GM23338 (cell line): ENCODE data around the gene FAT1. TPM values are rescaled to one million over a fixed set of nuclear protein-coding genes. Genes with fewer than 3 reads are reported as not detected.

ENCODE experiments used
- ATAC-seq: fragments of 200-7000 bp; cut with Tn5 transposase; 3 replicates; pipeline ENCODE4 v1.9.1; 2020
- DNase-seq: peaks from one replicate; pipeline ENCODE4 v3.0.0-alpha.2; 2015; ENCODE audit warnings: low spot score
- H2AFZ ChIP-seq: fragments of 200-600 bp; sonication (generic); 2 replicates; pipeline ENCODE4 v1.8.0; 2016; ENCODE audit warnings: antibody characterized with exemption, mild to moderate bottlenecking, moderate library complexity
- H3F3A ChIP-seq: fragments of 200-600 bp; sonication (generic); replicated peaks from 2 replicates; pipeline ENCODE4 v1.8.0; 2017; ENCODE audit warnings: antibody characterized with exemption, mixed run types, low read depth
- H3K27ac ChIP-seq: fragments of 200-600 bp; sonication (generic); 2 replicates; pipeline ENCODE4 v1.6.1; 2016; ENCODE audit warnings: low read depth
- H3K27me3 ChIP-seq: fragments of 200-600 bp; sonication (generic); 2 replicates; pipeline ENCODE4 v1.8.0; 2016; ENCODE audit warnings: mild to moderate bottlenecking, mixed run types, moderate library complexity; ENCODE audit not compliant: insufficient read depth
- H3K36me3 ChIP-seq: fragments of 200-600 bp; sonication (generic); 2 replicates; pipeline ENCODE4 v1.8.0; 2016; ENCODE audit warnings: mild to moderate bottlenecking; ENCODE audit not compliant: insufficient read depth
- H3K4me1 ChIP-seq: fragments of 200-600 bp; sonication (generic); 2 replicates; pipeline ENCODE4 v1.8.0; 2016; ENCODE audit warnings: mild to moderate bottlenecking, moderate library complexity; ENCODE audit not compliant: insufficient read depth
- H3K4me2 ChIP-seq: fragments of 200-600 bp; sonication (generic); 2 replicates; pipeline ENCODE4 v1.7.1; 2017; ENCODE audit warnings: mixed run types
- H3K4me3 ChIP-seq: fragments of 200-600 bp; sonication (generic); 2 replicates; pipeline ENCODE4 v1.6.1; 2016; ENCODE audit warnings: mixed run types
- H3K79me2 ChIP-seq: fragments of 200-600 bp; sonication (generic); replicated peaks from 2 replicates; pipeline ENCODE4 v1.8.0; 2017; ENCODE audit warnings: mild to moderate bottlenecking; ENCODE audit not compliant: insufficient read depth
- H3K9me2 ChIP-seq: fragments of 200-600 bp; sonication (generic); 2 replicates; pipeline ENCODE4 v1.8.0; 2017; ENCODE audit not compliant: insufficient read depth
- H4K20me1 ChIP-seq: fragments of 200-600 bp; sonication (generic); replicated peaks from 2 replicates; pipeline ENCODE4 v1.8.0; 2017; ENCODE audit warnings: mild to moderate bottlenecking; ENCODE audit not compliant: insufficient read depth
- H3K27ac Mint-ChIP-seq: 2 replicates; pipeline ENCODE4 v1.8.0; 2020; ENCODE audit warnings: inconsistent platforms, mild to moderate bottlenecking, moderate library complexity, mixed read lengths
- H3K27me3 Mint-ChIP-seq: 3 replicates; pipeline ENCODE4 v1.8.0; 2022; ENCODE audit warnings: low read depth, mild to moderate bottlenecking, moderate library complexity, mixed read lengths, inconsistent platforms; ENCODE audit not compliant: insufficient read depth, poor library complexity
- H3K36me3 Mint-ChIP-seq: 3 replicates; pipeline ENCODE4 v1.8.0; 2021; ENCODE audit warnings: low read depth, mild to moderate bottlenecking, inconsistent platforms, moderate library complexity, mixed read lengths
- H3K4me1 Mint-ChIP-seq: 3 replicates; pipeline ENCODE4 v1.8.0; 2020; ENCODE audit warnings: mild to moderate bottlenecking, inconsistent platforms, mixed read lengths
- H3K4me3 Mint-ChIP-seq: 3 replicates; pipeline ENCODE4 v1.8.0; 2021; ENCODE audit warnings: moderate library complexity, mild to moderate bottlenecking, inconsistent platforms, mixed read lengths
- H3K9me3 Mint-ChIP-seq: 3 replicates; pipeline ENCODE4 v1.8.0; 2020; ENCODE audit warnings: moderate library complexity, mild to moderate bottlenecking, inconsistent platforms, mixed read lengths
- CREB1 ChIP-seq: fragments of 250-450 bp; sonication (Bioruptor Pico); IDR thresholded peaks from 2 replicates; pipeline ENCODE4 v1.5.0; 2020; ENCODE audit warnings: low read depth, mild to moderate bottlenecking, moderate library complexity
- CTCF ChIP-seq, 2 experiments: fragments of 200-600 bp in 1 of 2; sonication (generic) in 1 of 2; conservative IDR thresholded peaks; 2 replicates each; pipeline versions ENCODE4 v1.5.1 to v1.6.1; 2016 to 2017; ENCODE audit warnings: antibody characterized with exemption in 2 of 2, low read depth in 2 of 2, mild to moderate bottlenecking in 2 of 2, moderate library complexity in 1 of 2
- ETS1 ChIP-seq: IDR thresholded peaks from 2 replicates; pipeline ENCODE4 v1.6.1; 2016; ENCODE audit warnings: antibody characterized with exemption
- EZH2 ChIP-seq: fragments of 200-600 bp; sonication (generic); IDR thresholded peaks from one replicate; pipeline ENCODE4 v1.8.0; 2017; ENCODE audit warnings: antibody characterized with exemption, mild to moderate bottlenecking, low read depth; ENCODE audit not compliant: unreplicated experiment
- EZH2phosphoT487 ChIP-seq: fragments of 200-600 bp; sonication (generic); IDR thresholded peaks from one replicate; pipeline ENCODE4 v1.8.1; 2018; ENCODE audit warnings: antibody characterized with exemption; ENCODE audit not compliant: unreplicated experiment
- JUNB ChIP-seq: IDR thresholded peaks from one replicate; pipeline ENCODE4 v1.6.1; 2016; ENCODE audit warnings: antibody characterized with exemption; ENCODE audit not compliant: unreplicated experiment
- NANOG ChIP-seq: IDR thresholded peaks from 2 replicates; pipeline ENCODE4 v1.6.1; 2016; ENCODE audit warnings: antibody characterized with exemption, borderline replicate concordance
- POLR2AphosphoS5 ChIP-seq: IDR thresholded peaks from 2 replicates; pipeline ENCODE4 v1.6.1; 2016; ENCODE audit warnings: antibody characterized with exemption, low read depth
- REST ChIP-seq: IDR thresholded peaks from one replicate; pipeline ENCODE4 v1.6.1; 2018; ENCODE audit warnings: antibody characterized with exemption; ENCODE audit not compliant: unreplicated experiment
- STAT1 ChIP-seq: IDR thresholded peaks from one replicate; pipeline ENCODE4 v1.6.1; 2016; ENCODE audit warnings: antibody characterized with exemption; ENCODE audit not compliant: unreplicated experiment
- ZNF114 ChIP-seq: fragments of 250-450 bp; sonication (Bioruptor Pico); IDR thresholded peaks from 2 replicates; pipeline ENCODE4 v1.5.0; 2020; ENCODE audit warnings: mild to moderate bottlenecking, moderate library complexity
- ZNF331 ChIP-seq: fragments of 250-450 bp; sonication (Bioruptor Pico); IDR thresholded peaks from 2 replicates; pipeline ENCODE4 v1.5.0; 2020; ENCODE audit warnings: low read depth, mild to moderate bottlenecking, moderate library complexity
- ZNF462 ChIP-seq: fragments of 250-450 bp; sonication (Bioruptor Pico); IDR thresholded peaks from 2 replicates; pipeline ENCODE4 v1.5.0; 2020; ENCODE audit warnings: mild to moderate bottlenecking, moderate library complexity
- polyA plus RNA-seq: library from polyadenylated mRNA; unstranded; fragments of >200 nt; fragmentation: Nextera tagmentation; extraction: Ambion mirVana; gene quantifications from 2 replicates; pipeline ENCODE4 v1.2.1, GENCODE V29; 2016
- total RNA-seq: library from RNA; depleted of rRNA; stranded (reverse); fragments of >200 nt; shearing (Covaris generic); gene quantifications from 2 replicates; pipeline ENCODE4 v1.2.3, GENCODE V29; 2014

The FAT1 gene
- total and polyA plus RNA-seq, 2 experiments from 2014 or later: 37.6 to 137 TPM

- ATAC-seq: peak; percentile 33
- Histone ChIP-seq H3K27me3 (peaks cover 11% of the 10 kb centered on the region), H3K4me1 (peaks cover 55% of the 10 kb centered on the region), H2AFZ (no peak overlapping the region), H3K4me2 (peak overlapping the region; percentile 58), H4K20me1 (no peaks in the 10 kb centered on the region), H3K9me2 (no peaks in the 10 kb centered on the region), H3F3A (0 out of 2 replicates have a peak, but pooled peaks cover 3% of the 10 kb centered on the region), H3K36me3 (no peaks in the 10 kb centered on the region), H3K4me3 (0 out of 2 replicates have a peak overlapping the region, but pooled peaks have one; percentile 2), H3K27ac (no peak overlapping the region), H3K79me2 (peaks cover 84% of the 10 kb centered on the region)
- DNase-seq: peak; percentile 72
- TF ChIP-seq CTCF (conservative IDR thresholded peaks at IDR 0.05; ENCODE audit: low read depth in 2 of 2) (no peak), CREB1 (CRISPR knock-in tag) (no peak), REST (no peak), POLR2AphosphoS5 (no peak), ETS1 (no peak), EZH2 (no peak), STAT1 (no peak), JUNB (no peak), ZNF462 (CRISPR knock-in tag) (no peak), EZH2phosphoT487 (no peak), ZNF331 (CRISPR knock-in tag) (no peak), ZNF114 (CRISPR knock-in tag) (no peak), NANOG (no peak)
- peaks cover 8% of the 10 kb centered on the region for H3K27me3 Mint-ChIP-seq
- H3K9me3 Mint-ChIP-seq: no peaks in the 10 kb centered on the region; the same call in 2 of the 3 replicates
- peaks cover 10% of the 10 kb centered on the region for H3K36me3 Mint-ChIP-seq
- H3K4me3 Mint-ChIP-seq: peak overlapping the region; percentile 6; the same call in 1 of the 3 replicates
- H3K4me1 Mint-ChIP-seq: peaks cover 84% of the 10 kb centered on the region
- H3K27ac Mint-ChIP-seq: no peak overlapping the region
These were observed 38.8 kb downstream of the FAT1 start for GRCh38 chr4:186684889-186685309.
